GM11168 (cell line): ENCODE measurements around the gene NSD1.
"Not testable (repeated sequence)": the region's sequence is repeated elsewhere in the genome, so short reads cannot be mapped to it uniquely, and the experiment has no call there.

Experiments used
- in situ Hi-C: fragments of 300-500 bp; cut with MboI; formaldehyde crosslinking; loops from one replicate; pipeline ENCODE4 v1.12.0; 2022; ENCODE audit warnings: low sequenced_read_pairs; ENCODE audit not compliant: unreplicated experiment

Gene NSD1

GRCh38 chr5:177303121-177303924, 169.8 kb downstream of the NSD1 start, which contains the start of the genes PRELID1 and RAB24:
Gene PRELID1, plus strand, starts transcription at chr5:177303799. Its CDS starts 187 bp downstream, at chr5:177303986.
Gene RAB24, minus strand, starts transcription at chr5:177303719. Its CDS starts 431 bp downstream, at chr5:177303288.
- in situ Hi-C loops = no loop called here

GRCh38 chr5:177303925-177304391, 170.4 kb downstream of the NSD1 start:
- in situ Hi-C loops = no loop called here

- in situ Hi-C loops = no loop called here
These were observed 171.0 kb downstream of the NSD1 start for GRCh38 chr5:177304392-177305119.

- in situ Hi-C loops = not testable (repeated sequence)
These were observed 172.6 kb downstream of the NSD1 start for GRCh38 chr5:177306103-177306640.

- in situ Hi-C loops = no loop called here
These were observed 173.3 kb downstream of the NSD1 start for GRCh38 chr5:177306674-177307543.

- in situ Hi-C loops = no loop called here
These were observed 174.2 kb downstream of the NSD1 start for GRCh38 chr5:177307544-177308363.

- in situ Hi-C loops = no loop called here
These were observed 175.2 kb downstream of the NSD1 start for GRCh38 chr5:177308740-177309139.

- in situ Hi-C loops = loop anchor here (10.0 kb wide), 1 partner anchor 55 kb away; no protein-coding TSS in a partner anchor
These were observed 176.0 kb downstream of the NSD1 start for GRCh38 chr5:177309351-177310191.

GRCh38 chr5:177310332-177310731, 176.8 kb downstream of the NSD1 start:
- in situ Hi-C loops = loop anchor here (10.0 kb wide), 1 partner anchor 54 kb away; no protein-coding TSS in a partner anchor

- in situ Hi-C loops = loop anchor here (10.0 kb wide), 1 partner anchor 54 kb away; no protein-coding TSS in a partner anchor
These were observed 177.3 kb downstream of the NSD1 start for GRCh38 chr5:177310757-177311391.

- in situ Hi-C loops = loop anchor here (10.0 kb wide), 1 partner anchor 53 kb away; no protein-coding TSS in a partner anchor
These were observed 177.8 kb downstream of the NSD1 start for GRCh38 chr5:177311392-177311722.

- in situ Hi-C loops = loop anchor here (10.0 kb wide), 1 partner anchor 53 kb away; no protein-coding TSS in a partner anchor
These were observed 178.4 kb downstream of the NSD1 start, which contains the start of gene MXD3 for GRCh38 chr5:177311723-177312648. Gene MXD3, minus strand, starts transcription at chr5:177311898. Its CDS starts 68 bp downstream, at chr5:177311830.

- in situ Hi-C loops = loop anchor here (10.0 kb wide), 1 partner anchor 52 kb away; no protein-coding TSS in a partner anchor
These were observed 179.1 kb downstream of the NSD1 start for GRCh38 chr5:177312649-177313181.

- in situ Hi-C loops = loop anchor here (10.0 kb wide), 1 partner anchor 51 kb away; no protein-coding TSS in a partner anchor
These were observed 180.1 kb downstream of the NSD1 start for GRCh38 chr5:177313561-177314259.
